Cerebellar cortex (tissue), 1 donor: Measurements from ENCODE around the gene SAMD14.

ENCODE experiments used
- DNase-seq: peaks from one replicate; pipeline ENCODE4 v3.0.0-alpha.2; 2015; ENCODE audit warnings: low spot score

SAMD14 gene

DNA sequence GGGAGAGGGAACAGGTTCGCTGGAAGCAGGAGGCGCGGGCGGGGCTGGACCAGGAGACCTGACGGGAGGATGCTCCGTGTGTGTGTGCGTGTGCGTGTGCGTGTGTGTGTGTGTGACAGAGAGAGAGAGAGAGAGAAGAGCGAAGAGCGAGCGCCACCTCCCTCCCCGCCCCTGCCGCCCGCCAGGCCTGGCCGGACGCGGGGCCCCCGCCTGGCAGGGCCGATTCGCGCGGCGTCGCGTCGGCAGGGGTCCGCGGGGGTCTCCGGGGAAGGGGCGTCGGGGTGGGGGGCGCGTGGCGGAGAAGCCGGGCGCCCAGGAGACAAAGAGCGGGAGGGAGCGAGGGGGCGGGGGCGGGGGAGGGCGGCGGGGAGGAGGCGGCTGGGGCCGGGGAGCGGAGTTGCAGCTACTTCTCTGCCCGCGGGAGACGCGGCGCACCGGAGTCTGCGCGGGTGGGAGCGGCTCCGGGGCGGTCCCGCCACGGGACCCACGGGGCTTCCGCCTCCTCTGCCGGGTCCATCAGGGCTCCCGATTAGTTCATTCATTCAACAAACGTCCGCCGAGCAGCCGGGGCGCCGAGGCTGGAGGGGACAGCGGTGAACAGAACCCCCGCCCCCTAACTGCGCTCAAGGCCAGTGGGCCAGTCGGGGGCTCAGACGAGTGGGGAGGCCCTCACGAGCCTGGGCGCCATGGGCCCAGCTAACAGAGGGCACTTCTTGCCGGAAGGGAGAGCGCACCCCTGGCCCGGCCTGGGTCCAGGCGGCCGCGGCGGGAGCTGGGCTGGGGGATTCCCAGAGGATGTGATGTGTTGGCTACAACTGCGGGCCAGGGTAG, at the start of gene SAMD14:
SAMD14 (minus strand) TSS at position 433 of the 831 bp plus-strand sequence. CDS start 5,201 bp downstream, outside the sequence.
- DNase-seq: peak; percentile 85

DNA sequence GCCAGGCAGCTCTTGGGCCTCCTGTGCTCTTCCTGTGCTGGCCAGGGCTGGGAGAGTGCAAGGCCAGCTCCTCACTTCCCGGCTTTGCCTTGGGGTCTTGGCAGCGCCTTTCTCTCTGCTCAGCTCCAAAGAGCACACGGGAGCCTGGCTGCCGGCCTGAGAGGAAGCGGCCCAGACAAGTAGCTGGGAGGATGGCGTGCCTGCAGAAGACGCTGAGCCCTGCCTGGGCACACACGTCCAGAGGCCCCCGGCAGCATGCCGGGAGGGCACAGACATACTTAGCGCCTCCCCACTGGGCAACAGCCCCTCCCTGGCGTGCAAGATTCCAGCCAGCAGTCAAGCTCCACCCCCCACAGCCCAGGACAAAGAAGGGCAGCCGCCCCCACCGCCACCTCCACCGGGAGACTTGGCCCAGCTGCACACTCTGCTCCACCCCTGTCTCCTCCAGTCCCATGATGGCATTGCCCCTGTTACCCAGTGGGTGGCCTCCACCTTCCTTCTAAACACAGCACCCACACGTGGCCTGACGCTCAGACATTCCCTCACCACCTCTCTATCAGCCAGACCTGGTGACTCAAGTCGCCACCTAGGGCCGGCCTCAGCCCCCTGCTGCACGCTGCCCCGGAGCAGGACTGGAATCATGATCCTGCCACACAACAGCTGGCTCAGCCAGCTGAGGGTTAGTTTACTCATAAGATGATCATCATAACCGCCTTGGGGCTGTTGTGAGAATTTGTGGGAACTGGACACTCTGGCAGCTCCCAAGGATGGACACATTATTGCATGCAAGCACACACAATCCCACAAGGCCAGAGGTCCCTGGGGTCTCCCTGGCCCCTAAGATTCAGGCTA, 48.2 kb upstream of the SAMD14 start:
- DNase-seq: no peak

GRCh38 chr17:50177476-50177875, 47.5 kb upstream of the SAMD14 start:
- DNase-seq: no peak

DNA sequence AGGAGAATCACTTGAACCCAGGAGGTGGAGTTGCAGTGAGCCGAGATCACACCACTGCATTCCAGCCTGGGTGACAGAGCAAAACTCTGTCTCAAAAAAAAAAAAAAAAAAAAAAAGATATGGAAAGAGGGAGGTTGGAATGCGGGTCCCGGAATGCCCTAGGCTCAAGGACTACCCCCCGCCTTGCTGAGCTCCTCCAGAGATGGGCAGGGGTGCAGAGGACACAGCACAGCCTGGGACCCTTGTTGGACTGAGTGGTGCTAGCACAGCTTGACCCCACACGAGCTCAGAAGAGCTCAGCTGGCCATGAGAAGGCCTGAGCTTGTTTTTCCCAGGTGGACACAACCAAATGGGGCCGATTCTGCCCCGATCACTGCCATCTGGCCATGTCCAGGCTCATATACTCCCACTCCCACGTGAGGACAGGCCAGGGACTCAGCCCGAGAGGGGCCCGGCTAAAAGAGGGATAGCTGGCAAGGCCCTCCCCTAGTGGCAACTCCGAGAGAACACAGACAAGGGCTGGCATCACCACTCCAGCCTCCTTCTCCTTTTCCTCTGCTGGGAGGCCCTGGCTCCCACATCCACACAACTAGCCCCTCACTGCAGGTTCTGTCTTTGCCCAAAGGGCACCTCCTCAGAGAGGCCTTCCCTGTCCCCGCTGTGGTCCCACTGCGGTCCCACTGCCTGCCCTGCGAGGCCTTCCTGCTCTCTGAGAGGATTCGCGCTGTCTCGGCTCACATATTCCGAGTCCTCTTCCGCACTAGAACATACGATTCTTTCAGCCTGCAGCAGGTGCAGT, 46.8 kb upstream of the SAMD14 start:
- no peak for DNase-seq

DNA sequence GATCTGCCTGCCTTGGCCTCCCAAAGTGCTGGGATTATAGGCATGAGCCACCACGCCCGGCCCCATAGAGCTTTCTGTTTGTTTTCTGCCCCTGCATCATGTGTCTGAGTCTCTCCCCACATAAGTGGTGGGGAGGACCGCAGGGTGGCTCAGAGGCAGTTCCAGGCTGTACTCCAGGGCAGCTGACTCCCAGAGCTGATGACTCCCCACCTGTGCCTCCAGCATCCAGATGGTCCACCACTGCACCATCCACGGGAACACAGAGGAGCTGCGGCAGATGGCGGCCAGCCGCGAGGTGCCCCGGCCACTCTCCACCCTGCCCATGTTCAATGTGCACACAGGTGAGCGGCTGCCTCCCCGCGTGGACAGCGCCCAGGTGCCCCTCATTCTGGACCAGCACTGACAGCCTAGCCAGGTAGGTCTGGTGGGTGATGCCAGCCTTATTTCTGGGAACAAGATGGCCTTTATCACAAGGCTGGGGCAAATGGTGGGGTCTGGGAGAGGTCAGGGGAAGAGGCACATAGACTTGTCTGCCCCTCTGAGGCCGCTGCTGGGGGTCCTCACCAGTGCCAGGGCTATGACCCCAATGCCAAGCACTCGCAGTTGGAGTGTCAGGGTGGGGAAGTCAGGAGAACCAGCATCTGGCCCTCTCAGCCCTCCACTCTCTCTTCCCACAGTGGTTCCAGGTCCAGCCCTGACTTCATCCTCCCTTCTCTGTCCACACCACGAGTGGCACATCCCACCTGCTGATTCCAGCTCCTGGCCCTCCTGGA, 45.3 kb upstream of the SAMD14 start:
- no peak for DNase-seq

DNA sequence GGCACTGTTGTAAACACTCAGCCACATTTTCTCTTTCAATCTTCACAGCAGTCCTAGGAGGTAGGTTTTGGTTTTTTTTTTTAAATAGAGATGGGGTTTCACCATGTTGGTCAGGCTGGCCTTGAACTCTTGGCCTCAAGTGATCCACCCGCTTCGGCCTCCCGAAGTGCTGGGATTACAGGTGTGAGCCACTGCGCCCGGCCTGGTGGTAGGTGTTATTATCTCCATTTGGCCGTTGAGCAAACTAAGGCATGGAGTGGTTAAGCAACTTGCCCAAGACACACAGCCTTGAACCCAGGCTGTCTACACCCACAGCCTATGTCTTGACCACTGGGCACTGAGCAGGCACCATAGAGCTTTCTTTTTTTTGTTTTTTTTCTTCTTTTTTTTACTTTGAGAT, 44.5 kb upstream of the SAMD14 start:
- no peak for DNase-seq

DNA sequence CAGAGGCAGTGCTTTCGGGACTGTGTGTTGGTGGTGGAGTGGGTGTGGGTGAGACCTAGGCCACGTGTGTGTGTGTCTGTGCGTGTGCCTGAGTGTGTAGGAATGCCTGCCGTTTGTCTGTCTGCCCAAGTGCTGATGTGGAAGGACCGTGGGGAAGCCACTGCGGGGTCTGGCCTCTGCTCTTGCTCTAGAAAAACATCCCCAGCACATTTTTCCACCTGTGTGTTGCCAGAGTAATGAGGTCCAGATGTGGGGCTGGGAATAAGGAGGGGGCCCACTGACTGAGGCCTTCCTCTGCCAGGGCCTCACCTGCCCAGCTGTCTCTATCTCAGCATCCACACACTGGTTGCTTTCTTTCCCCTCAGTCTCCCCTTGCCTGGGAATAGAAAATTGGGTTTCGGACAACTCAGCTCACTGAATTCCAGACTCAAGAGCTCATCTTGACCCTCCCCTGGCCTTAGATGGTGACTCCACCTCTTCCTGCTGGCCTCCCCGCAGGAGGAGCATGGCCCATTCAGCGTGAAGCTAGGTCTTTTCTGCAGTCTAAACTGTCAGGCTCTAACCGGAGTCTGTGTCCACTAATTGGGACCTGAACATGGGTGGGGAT, 43.5 kb upstream of the SAMD14 start:
- DNase-seq: no peak

- no peak for DNase-seq
Measured at GRCh38 chr17:50172936-50173334, 43.0 kb upstream of the SAMD14 start.

- peak; percentile 58 for DNase-seq
Measured at GRCh38 chr17:50172130-50172529, 42.2 kb upstream of the SAMD14 start.

DNA sequence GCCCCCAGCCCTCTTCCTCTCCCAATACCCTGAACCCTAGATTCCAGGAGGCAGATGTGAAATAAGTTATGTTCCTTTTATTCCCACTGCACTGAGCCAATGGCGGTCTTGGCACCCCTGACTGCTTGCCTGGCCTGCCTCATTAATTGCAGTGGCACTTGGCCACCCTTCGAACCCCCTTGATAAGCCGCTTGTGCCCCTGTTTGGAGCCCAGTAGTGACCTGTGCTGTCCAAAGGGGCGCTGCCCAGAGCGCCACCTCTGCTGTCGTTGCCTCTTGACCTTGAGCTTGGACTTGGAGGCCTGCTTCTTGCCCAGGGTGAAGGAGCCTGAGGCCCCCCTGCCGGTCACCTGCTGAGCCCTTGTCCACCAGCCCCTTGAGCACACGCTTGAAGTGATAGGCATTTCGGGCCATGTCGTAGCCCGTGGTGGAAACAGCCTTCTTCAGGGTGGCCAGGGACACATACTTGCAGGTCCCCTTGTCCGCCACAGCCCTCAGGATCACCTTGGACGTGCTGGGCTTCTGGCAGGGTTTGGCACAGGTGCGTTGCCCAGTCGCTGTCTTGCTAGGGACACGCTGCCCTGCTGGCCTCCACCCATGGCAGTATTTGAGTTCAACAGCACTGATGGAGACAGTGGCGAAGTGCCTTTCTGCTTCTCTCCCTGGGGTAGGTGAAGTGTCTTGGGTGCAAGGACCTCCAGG, 41.6 kb upstream of the SAMD14 start:
- no peak for DNase-seq

- no peak for DNase-seq
Measured at GRCh38 chr17:50170662-50171370, 40.9 kb upstream of the SAMD14 start.

GRCh38 chr17:50169881-50170459, 40.0 kb upstream of the SAMD14 start:
- DNase-seq: no peak

GRCh38 chr17:50169121-50169764, 39.3 kb upstream of the SAMD14 start:
- DNase-seq: peak; percentile 75

- DNase-seq: no peak
Measured at GRCh38 chr17:50168319-50168718, 38.4 kb upstream of the SAMD14 start.

- no peak for DNase-seq
Measured at GRCh38 chr17:50167371-50167770, 37.4 kb upstream of the SAMD14 start.

GRCh38 chr17:50166518-50167181, 36.7 kb upstream of the SAMD14 start:
- no peak for DNase-seq

- DNase-seq: peak; percentile 64
Measured at GRCh38 chr17:50165867-50166517, 36.0 kb upstream of the SAMD14 start, which contains the start of gene SGCA. Gene SGCA, plus strand, starts transcription at chr17:50166005. Its CDS starts 36 bp downstream, at chr17:50166041.

DNA sequence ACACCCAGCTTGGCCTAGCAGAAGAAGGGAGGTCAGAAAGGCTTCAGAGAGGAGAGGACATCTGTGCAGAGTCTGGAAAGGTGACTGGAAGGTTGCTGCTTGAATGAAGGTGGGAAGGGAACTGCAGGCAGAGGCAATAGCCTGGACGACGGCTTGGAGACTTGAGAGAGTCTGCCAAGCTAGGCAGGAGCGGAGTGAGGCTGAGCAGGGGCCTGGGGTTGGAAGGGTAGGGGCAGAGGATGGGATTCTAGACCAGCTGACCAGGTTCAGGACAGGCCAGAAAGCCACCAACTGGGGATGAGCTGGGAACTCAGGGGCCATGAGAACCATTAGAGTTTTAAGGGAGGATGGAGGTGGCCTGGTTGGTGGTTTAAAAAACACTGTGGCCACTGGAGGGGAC, 35.5 kb upstream of the SAMD14 start:
- no peak for DNase-seq
